Fibroblast of pulmonary artery (primary cell): ENCODE measurements around the gene DMPK.

ENCODE experiments used
- DNase-seq: peaks from one replicate; pipeline ENCODE4 v3.0.0-alpha.2; 2010; ENCODE audit warnings: low read depth
- H3K4me3 ChIP-seq: replicated peaks from 2 replicates; pipeline ENCODE4 v1.5.1; 2011; ENCODE audit warnings: low read depth, mild to moderate bottlenecking, control low read depth, low read length, moderate library complexity
- TF ChIP-seq, protein P1 (sequence below): IDR thresholded peaks from 2 replicates; pipeline ENCODE4 v1.5.1; 2011; ENCODE audit warnings: mild to moderate bottlenecking, control low read depth, low read length, inconsistent platforms; ENCODE audit errors: missing control alignments

DMPK gene

DNA sequence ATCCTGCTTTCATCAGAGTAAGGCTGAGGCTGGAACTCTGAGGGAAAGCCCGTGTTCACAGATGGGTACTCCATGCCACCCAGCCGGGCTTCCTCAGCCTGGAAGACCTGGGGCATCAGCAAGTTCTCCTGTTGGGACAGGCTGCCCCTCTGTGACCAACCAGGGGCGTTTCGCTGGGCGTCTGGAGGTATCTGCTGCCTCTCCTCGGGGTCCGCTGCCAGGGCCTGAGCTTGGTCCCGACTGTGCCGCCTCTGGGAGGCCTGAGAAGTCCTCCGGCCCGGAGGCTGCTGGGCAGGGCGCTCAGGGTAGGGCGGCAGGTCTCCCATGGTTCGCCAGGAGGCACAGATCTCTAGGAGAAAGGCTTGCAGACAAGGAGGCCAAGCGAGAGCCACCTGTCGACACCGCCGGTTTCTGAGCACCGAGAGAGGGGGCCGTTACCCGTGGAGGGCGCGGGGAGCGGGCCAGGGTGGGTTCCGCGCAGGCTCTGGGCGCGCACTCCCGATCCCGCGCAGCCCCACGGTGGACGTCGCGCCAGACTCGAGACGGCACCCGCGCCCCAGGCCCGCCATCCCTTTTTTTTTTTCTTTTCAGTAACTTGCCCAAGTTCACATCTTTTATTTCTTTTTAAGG lies 32.7 kb upstream of the DMPK start, which contains the start of gene RSPH6A:
Gene RSPH6A, minus strand, starts transcription at position 458 of the 630 bp plus-strand sequence. Its CDS starts 132 bp downstream, at position 326.
- DNase-seq, result no peak
- H3K4me3 ChIP-seq, result no peak within 1 kb of the TSS
- TF ChIP-seq, protein P1, sequence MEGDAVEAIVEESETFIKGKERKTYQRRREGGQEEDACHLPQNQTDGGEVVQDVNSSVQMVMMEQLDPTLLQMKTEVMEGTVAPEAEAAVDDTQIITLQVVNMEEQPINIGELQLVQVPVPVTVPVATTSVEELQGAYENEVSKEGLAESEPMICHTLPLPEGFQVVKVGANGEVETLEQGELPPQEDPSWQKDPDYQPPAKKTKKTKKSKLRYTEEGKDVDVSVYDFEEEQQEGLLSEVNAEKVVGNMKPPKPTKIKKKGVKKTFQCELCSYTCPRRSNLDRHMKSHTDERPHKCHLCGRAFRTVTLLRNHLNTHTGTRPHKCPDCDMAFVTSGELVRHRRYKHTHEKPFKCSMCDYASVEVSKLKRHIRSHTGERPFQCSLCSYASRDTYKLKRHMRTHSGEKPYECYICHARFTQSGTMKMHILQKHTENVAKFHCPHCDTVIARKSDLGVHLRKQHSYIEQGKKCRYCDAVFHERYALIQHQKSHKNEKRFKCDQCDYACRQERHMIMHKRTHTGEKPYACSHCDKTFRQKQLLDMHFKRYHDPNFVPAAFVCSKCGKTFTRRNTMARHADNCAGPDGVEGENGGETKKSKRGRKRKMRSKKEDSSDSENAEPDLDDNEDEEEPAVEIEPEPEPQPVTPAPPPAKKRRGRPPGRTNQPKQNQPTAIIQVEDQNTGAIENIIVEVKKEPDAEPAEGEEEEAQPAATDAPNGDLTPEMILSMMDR, result no peak

DNA sequence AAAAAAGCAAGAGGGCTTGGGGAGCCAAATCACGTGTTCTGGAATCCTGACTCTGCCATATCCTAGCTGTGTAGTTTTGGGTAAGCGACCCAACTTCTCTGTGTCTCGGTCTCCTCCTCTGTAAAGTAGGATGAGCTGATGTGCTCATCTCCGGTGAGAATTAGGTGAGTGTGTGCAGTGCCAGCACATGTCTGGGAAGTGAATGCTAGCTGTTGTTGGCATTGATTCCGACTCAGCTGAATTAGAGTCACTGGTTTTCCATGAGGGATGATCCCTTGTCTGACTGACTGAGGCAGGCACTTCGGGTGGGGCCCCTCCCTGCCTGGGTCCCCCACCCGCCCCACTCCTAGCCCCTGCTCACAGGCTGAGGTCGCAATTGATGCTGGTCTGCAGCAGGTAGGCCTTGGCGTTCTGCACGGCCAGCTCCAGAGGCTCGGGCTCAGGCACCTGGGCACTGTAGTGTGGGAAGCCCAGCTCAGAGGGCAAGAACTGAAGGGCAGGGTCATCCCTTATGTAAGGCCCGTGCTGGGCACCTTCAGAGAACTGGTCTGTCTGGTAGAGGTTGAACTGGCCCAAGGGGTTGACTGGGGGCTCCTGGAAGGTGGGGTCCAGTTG lies 32.0 kb upstream of the DMPK start:
- TF ChIP-seq, protein P1, result no peak
- DNase-seq, result no peak
- no peak overlapping the region for H3K4me3 ChIP-seq

DNA sequence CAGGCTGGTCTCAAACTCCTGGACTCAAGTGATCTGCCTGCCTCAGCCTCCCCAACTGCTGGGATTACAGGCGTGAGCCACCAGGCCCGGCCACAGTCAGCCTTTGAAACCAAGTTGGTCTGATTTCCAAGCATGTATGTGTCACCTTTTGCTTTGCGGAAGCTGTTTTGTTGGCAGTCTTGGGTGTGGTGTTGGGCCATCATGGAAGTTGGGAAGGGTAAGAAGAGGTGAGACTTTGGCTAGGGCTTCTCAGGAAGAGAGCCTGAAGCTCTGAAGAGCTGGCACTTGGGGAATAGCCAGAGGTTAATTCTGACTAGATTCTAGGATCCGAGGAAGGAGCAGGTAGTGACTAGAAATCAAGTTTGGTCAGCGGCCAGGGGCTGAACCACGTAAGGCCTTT lies 30.0 kb upstream of the DMPK start:
- no peak overlapping the region for H3K4me3 ChIP-seq
- DNase-seq, result no peak
- TF ChIP-seq, protein P1, result no peak

DNA sequence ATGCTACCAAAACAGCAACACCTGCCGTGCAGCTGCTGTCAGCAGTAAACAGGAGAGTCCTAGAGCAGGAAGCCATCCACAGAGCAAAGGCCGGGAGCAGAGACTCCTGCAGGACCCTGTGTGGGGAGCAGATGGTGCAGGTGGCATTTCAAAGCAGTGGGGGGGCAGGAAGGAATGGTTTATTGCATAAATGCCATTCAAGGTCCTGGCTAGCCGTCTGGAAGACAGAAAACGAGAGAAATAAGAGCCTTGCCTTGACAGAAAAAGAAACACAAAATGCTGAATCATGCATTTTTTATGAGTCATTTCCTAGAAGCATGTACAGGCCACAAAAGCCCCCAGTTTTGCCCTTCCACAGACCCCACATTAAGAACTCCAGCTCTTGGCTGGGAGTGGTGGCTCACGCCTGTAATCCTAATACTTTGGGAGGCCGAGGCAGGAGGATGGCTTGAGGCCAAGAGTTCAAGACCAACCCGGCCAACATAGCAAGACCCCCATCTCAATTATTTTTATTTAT lies 27.4 kb upstream of the DMPK start:
- peak; percentile 75 for DNase-seq
- TF ChIP-seq, protein P1, result no peak
- H3K4me3 ChIP-seq, result no peak overlapping the region

DNA sequence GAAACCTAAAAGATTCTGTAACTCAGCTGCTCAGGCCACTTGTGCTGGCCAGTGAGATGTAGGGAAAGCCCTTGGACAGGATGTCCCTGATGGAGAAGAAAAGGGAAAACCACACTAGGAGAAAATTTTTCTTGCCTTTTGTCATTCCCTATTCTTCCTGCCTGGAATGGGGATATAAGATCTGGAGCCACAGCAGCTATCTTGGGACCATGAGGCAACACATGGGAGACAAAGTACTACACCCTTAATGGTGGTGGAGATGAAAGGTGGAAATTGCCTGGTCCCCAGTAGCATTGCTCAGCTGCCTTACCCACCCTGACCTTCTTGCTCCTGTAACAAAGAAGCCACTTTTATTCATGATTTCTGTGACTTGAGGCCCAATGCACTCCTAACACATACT lies 23.4 kb upstream of the DMPK start:
- no peak for DNase-seq
- TF ChIP-seq, protein P1, result no peak
- no peak overlapping the region for H3K4me3 ChIP-seq

DNA sequence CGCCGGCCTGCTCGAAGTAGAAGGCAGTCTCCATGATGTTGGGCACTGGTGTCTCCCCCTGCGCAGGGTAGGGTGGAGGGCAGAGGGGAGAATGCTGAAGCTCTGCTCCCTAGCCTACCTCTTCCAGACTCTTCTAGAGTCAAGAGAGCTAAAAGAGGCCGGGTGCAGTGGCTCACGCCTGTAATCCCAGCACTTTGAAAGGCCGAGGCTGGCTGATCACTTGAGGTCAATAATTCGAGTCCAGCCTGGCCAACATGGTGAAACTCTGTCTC lies 22.6 kb upstream of the DMPK start:
- H3K4me3 ChIP-seq, result no peak overlapping the region
- TF ChIP-seq, protein P1, result no peak
- no peak for DNase-seq
